Measurements from ENCODE around the gene TMEM109.

The TMEM109 gene

DNA sequence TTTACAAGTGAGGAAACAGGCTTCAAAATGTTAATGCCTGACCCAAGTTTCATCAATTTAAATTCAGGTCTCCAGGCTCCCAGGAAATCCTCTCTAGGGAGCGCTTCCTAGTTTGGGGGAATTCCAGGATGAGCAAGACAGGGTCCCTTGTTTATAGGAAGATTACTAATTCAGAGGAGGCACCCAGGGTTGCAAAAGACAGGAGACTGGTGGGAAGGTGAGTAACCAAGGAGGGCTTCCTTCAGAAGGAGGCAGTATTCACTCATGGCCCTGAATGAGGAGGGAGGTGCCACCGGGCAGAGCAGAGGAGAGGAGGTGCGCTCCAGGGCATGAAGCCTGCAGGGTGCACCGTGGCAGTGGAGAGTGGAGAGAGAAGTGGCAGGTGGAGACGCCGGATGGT lies 11.9 kb downstream of the TMEM109 start:
- no peak for DNase-seq (ENCODE audit: low spot score)

DNA sequence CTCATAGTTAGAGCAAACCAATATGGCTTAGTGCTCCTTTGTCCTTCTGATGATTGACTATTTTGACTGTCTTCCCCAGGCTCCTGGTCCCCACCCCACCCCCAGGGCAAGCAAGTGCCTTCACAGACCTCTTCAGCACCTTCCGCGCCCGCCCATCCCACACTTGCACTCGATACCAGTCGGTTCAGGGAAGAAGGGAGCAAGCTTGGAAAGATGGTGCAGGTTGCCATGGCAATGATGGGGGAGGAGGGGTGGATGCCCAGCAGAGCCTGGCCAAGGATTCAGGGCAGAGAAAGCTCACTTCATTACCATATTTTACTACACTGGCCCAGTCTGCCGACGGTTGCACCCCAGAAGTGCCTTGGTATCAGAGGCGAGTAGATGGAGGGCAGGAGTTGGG lies 12.5 kb downstream of the TMEM109 start:
- no peak for DNase-seq (ENCODE audit: low spot score)

DNA sequence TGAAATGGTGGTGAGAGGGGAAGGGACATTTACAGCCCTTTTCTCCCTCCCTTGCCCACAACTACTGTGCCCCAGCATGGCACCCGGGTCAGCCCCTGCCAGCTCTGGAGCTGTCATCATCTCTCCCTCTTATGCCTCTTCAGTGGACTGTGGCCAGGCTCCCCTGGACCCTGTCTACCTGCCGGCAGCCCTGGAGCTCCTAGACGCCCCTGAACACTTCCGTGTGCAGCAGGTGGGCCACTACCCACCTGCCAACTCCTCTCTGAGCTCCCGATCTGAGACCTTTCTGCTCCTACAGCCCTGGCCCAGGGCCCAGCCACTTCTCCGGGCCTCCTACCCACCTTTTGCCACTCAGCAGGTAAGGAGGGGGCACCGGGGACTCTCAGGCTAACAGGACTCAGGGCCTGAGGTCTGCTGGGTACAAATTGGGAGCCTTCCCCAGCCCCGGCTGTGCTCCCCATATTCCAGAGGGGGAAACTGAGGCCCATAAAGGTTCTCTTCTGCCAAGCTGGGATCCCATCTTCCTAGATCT lies 13.2 kb downstream of the TMEM109 start:
- DNase-seq (ENCODE audit: low spot score): no peak

DNA sequence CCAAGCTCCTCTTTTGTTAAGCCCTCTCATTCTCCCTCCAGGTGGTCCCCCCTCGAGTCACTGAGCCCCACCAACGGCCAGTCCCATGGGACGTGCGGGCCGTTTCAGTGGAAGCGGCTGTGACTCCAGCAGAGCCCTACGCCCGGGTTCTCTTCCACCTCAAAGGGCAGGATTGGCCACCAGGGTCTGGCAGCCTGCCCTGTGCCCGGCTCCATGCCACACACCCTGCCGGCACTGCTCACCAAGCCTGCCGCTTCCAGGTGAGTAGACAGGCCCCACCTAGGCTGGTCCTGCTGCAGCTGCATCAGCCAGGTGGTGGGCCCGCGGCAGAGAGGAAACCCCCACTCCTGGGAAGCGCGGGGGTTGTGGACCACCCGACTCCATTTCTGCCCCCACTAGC lies 13.6 kb downstream of the TMEM109 start:
- no peak for DNase-seq (ENCODE audit: low spot score)

DNA sequence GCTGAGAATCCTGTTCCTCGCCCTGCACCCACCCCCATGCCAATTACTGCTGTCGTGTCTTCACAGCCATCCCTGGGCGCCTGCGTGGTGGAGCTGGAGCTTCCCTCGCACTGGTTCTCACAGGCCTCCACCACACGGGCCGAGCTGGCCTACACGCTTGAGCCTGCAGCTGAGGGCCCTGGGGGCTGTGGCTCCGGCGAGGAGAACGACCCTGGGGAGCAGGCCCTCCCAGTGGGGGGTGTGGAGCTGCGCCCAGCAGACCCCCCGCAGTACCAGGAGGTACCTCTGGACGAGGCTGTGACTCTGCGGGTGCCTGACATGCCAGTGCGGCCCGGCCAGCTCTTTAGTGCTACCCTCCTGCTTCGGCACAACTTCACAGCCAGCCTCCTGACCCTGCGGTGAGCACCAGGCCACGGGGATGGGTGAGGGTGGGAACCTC lies 14.6 kb downstream of the TMEM109 start:
- DNase-seq (ENCODE audit: low spot score): no peak

DNA sequence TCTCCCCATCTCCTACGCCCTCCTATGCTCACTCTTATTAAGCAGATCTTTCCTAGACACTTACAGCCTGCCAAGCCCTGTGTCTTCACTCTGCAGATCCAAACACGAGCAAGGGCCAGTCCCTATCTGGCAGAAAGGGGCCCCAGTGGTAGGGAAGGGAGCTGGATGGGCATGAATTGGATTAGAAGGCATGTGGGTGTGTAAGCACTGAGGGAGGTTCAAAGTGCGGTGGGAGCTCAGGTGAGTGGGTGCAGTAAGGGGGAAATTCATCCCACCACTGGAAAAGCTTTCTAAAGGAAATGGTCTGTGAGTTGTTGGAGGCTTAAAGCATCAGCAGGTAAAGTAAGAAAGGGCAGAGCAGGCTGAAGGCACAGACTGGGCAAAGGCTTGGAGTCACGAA lies 15.8 kb downstream of the TMEM109 start:
- no peak for DNase-seq (ENCODE audit: low spot score)

DNA sequence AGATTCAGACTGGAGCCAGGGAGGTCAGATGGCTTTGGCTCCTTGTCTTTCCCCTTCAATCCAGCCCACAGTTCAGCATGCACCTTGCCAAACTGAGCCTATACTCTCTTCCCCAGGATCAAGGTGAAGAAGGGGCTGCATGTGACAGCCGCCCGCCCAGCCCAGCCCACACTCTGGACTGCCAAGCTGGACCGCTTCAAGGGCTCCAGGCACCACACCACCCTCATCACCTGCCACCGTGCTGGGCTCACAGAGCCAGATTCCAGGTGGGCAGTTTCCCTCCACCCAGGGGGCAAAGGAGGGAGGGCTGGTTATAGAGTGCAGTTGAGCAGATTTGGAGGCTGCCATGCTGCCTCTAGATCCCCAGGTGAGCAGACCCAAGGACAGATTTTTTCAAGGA lies 16.4 kb downstream of the TMEM109 start:
- no peak for DNase-seq (ENCODE audit: low spot score)

DNA sequence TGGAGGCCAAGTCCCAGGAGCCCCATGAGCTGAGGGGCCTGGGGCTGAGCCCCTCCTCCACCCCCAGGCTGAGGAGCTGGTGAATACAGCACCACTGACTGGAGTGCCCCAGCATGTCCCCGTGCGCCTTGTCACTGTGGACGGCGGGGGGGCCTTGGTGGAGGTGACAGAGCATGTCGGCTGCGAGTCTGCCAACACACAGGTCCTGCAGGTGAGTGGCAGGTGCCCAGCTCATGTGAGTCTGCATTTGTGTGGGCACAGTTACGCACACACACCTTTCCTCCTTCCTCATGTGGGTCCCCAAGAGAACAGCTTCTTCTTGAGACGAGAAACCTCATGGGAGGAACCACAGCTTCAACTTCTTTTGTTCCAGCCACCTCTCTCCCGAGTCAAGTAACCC lies 18.0 kb downstream of the TMEM109 start:
- DNase-seq (ENCODE audit: low spot score): no peak

DNA sequence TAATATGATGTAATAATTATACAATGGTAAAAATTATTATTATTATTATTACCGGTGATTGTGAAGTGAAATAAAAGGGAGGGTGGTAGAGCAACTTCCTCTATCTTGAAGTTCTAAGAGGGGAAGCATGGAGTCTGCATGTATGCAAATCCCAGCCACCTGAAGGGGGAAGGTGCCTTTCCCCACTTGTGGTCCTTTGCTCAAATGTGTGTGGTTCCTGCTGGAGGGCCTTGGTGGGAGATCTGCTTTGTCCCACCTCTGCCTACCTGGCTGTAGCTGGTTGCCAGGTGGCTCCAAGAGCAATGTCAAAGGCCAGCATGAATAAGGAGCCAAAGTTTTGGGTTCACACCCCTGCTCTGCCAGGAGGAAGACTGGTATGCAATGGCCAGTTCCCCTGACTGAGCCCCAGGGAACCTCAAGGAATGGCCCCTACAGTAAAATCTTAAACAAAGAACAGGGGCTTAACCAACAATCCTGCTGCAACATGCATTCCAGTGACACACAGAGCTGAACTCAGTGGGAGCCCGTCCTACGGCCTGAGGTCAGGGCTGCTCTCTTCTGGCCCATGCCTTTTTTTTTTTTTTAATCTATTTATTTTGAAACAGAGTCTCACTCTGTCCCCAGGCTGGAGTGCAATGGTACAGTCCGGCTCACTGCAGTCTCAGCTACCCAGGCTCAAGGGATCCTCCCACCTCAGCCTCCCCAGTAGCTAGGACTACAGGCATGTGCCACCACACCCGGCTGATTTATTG lies 18.8 kb downstream of the TMEM109 start:
- DNase-seq (ENCODE audit: low spot score): no peak

DNA sequence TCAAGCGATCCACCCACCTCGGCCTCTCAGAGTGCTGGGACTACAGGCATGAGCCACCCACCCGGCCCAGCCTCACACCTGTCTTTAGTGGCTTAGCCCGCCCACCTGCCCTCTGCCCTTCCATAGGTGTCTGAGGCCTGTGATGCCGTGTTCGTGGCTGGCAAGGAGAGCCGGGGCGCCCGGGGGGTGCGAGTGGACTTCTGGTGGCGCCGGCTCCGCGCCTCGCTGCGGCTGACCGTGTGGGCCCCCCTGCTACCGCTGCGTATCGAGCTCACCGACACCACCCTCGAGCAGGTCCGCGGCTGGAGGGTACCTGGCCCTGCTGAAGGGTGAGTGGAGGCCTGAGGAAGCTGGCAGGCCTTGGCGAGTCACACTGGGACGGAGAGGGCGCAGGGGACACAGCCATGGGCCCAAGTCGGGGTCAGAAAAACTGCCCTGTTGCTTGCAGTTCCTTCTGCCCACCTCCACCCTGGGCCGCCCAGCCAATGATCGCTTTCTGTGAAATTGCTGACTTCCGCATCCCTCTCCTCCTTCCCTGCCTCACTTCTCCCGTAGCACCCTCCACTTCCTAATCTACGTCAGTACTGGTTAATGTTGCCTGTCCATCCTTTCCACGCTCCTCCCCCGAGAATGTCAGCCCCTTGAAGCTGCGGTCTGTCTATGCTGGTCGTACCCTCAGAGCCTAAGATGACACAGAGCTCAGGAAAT lies 19.6 kb downstream of the TMEM109 start:
- DNase-seq (ENCODE audit: low spot score): no peak

DNA sequence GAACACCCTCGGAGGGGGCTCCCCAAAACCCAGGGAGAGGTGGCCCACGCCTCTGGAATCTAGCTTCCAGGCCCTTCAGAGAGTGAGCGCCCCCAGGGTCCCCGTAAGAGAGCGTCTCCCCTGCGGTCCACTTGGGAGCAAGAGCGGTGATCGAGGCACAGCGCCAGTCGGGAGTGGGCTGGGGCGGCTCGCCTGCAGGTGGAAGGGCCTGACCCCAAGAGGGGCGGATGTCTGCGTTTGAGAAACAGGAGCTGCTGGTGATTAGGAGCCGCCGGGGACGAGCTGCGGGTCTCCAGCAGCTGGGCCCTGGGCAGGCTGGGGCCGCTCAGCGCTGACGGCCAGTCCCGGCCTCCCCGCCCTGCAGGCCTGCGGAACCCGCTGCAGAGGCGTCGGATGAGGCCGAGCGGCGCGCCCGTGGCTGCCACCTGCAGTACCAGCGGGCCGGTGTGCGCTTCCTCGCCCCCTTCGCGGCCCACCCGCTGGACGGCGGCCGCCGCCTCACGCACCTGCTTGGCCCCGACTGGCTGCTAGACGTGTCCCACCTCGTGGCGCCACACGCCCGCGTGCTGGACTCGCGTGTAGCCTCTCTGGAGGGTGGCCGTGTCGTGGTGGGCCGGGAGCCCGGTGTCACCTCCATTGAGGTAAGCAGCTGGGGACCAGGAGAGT lies 20.3 kb downstream of the TMEM109 start:
- DNase-seq (ENCODE audit: low spot score): no peak

DNA sequence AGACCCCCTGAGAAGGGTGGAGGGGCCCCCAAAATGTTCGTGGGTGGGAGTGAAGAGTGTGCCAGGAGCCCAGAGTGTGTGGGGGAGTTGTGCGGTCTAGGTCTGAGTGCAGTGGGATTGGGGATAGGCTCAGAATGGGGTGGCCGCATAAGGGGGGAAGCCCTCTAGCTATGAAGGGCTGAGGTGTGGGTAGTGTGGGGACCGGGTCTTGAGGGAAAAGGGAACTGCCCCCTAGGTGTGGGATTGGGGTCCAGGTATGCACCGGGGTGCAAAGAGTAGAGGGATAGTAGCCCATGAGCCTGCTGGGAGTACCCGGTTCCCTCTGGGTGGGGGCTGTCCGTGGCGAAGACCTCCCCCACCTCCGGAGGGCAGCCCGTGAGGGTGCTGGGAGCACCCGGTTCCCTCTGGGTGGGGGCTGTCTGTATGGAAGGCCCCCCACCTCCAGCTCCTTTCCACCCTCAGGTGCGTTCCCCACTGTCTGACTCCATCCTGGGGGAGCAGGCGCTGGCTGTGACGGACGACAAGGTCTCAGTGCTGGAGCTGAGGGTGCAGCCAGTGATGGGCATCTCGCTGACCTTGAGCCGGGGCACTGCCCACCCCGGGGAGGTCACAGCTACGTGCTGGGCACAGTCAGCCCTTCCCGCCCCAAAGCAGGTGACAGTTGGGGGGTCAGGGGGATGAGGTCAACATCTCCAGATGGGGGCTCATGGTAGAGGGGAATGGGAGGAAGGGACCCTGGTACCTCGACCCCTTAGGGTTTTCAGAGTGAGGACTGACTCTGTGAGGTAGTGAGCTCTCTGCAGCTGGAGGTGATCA lies 21.0 kb downstream of the TMEM109 start:
- DNase-seq (ENCODE audit: low spot score): no peak

DNA sequence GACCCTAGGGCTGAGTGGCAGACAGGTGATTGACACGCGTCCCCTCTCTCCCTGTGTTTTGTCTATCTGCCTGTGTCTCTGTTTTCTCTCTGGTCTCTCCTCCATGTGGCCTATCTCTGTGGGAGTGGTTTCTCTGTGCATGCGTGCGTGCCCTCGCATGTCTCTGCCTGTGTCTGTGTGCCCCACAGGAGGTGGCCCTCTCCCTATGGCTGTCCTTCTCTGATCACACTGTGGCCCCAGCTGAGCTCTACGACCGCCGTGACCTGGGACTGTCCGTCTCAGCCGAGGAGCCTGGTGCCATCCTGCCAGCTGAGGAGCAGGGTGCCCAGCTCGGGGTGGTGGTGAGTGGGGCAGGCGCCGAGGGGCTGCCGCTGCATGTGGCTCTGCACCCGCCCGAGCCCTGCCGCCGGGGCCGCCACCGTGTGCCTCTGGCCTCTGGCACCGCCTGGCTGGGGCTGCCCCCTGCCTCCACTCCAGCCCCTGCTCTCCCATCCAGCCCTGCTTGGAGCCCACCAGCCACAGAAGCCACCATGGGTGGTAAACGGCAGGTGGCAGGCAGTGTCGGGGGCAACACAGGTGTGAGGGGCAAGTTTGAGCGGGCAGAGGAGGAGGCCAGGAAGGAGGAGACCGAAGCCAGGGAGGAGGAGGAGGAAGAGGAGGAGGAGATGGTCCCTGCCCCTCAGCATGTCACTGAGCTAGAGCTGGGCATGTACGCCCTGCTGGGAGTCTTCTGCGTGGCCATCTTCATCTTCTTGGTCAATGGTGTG lies 21.9 kb downstream of the TMEM109 start:
- no peak for DNase-seq (ENCODE audit: low spot score)

DNA sequence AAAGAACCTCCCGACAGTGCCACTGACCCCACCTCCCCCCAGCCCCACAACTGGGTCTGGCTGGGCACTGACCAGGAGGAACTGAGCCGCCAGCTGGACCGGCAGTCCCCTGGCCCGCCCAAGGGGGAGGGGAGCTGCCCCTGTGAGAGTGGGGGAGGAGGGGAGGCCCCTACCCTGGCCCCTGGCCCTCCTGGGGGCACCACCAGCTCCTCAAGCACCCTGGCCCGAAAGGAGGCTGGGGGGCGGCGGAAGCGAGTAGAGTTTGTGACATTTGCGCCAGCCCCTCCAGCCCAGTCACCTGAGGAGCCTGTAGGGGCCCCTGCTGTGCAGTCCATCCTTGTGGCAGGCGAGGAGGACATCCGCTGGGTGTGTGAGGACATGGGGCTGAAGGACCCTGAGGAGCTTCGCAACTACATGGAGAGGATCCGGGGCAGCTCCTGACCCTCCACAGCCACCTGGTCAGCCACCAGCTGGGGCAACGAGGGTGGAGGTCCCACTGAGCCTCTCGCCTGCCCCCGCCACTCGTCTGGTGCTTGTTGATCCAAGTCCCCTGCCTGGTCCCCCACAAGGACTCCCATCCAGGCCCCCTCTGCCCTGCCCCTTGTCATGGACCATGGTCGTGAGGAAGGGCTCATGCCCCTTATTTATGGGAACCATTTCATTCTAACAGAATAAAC lies 22.6 kb downstream of the TMEM109 start:
- no peak for DNase-seq (ENCODE audit: low spot score)

DNA sequence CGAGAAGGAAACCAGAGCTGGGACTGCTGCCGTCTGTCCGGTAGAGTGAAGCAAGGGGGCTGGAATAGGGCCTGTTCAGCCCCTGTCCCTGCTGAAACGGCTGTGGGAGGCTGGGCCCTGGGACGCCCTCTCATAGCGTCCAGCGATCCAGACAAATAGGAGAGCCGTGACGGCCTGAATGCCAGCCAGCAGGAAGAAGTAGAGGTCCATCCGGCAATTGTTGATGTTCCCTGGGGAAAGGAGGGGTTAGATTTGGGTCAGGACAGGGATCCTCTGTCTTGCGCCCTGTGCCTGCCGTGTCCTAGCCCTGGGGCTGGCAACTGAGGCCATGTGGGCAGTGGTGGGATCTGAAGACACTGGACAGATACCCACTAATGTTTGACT lies 23.2 kb downstream of the TMEM109 start:
- DNase-seq (ENCODE audit: low spot score): no peak

DNA sequence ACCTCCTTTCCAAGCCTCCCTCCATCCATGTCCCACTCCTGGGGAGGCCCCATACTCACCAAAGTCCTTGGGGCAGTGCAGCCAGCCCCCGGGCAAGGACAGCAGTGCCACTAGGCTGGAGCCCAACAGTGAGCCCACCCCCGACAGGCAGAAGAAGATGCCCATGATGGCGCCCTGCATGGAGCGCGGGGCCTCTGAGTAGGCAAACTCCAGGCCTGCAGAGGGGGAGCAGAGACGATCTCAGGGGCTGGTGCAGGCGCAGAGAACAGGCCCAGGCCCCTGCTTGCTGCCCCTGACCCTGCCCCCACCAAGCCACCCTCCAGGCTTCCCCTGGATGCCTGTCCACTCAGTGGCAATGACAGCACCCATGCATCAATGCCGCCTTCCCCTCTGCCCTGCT lies 23.9 kb downstream of the TMEM109 start:
- DNase-seq (ENCODE audit: low spot score): no peak

DNA sequence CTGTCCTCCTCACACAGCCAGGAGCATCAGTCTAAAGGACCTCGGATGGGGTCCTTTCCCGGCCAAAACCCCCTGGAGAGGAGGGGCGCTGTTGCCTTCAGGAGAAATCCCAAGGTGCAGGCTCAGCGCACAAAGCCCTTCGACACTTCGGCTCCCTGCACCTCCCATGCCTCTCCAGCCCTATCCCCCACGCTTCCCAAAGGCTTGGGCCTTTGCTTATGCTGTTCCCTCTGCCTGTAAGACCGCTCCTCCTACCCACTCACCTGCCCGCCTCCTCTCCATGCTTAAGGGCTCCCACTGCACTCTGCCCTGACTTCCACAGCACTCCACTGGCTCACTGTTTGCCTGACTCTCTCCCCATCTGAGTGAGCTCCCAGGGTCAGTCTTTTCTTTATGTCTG lies 24.5 kb downstream of the TMEM109 start:
- DNase-seq (ENCODE audit: low spot score): no peak

DNA sequence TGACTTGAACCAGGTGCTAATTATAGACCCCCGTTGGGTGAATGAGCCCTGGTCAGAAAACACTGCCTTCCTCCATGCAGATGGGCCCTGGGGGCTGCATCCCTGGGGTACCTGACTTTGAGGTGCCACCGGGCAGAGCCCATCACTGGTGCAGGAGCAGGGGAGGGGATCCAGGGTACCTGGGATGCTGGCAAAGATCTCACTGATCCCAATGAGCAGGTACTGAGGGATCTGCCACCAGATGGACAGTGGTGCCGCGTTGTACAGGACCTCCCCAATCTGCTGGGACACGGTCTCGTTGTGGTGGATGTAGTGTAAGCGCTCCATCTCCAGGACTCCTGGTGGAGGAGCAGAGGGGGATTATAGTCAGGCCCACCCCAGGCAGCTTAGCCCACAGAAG lies 25.3 kb downstream of the TMEM109 start:
- no peak for DNase-seq (ENCODE audit: low spot score)

DNA sequence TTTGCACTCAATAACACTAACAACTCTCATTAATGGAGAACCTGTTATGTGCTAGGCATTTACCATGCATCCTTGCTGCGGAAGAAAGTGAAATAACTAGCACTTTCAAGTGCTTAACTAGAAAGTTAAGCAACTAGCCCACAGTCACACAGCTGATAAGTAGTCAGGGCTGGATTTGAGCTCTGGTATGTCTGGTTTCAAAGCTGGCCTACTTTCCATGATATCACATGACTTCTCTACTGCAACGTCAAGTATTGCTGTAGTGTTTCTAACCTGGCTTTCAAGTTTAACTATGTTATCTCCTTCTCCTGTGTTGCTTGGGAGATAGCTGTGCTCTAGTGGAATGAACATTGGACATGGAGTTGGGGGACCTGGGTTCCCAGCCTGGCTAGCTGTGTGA lies 25.9 kb downstream of the TMEM109 start:
- DNase-seq (ENCODE audit: low spot score): no peak

DNA sequence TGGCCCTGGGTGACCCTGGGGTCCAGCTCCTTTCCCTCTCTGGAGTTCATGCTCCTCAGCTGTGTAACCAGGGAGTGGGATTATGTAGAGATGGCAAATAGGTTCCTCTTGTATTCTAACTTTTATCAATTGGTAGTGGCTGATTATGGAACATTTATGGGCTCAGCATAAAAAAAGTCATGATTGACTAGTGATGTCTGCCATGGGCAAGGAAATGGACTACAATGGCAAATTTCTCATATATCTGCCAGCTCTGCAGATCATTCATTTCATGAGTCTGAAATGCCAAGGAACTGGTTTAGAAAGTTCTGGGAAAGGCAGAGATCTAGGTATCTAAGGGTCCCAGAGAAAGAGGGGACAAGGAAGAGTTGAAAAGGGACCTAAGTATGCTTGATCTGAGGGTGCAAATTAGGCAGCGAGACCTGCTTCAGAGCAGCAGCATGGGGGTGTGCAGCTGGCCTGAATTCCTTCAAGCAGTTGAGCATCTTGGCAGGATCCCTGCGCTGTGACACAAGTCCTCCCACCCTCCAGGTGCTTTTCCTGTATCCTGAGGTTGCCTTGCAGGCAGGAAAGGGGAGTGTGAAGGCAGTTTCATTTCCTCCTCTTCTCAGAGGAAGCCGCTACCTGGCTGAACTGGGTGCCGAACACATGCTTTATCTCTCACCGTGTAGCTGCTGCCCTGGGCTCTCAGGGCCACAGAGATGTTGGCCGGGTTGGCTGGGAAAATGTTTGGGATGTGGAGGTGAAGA lies 27.6 kb downstream of the TMEM109 start:
- DNase-seq (ENCODE audit: low spot score): no peak

Measured in COLO829 (cell line).